Measurements from ENCODE around the gene TOM1L2.
A peak's percentile ranks its signal among the peaks of the same experiment; 100 is the strongest.

TOM1L2 gene

GRCh38 chr17:17843096-17843495 lies 129.1 kb downstream of the TOM1L2 start:
- Histone ChIP-seq H3K4me3 (IDR thresholded peaks at IDR 0.05; ENCODE audit: insufficient read depth, low read depth, low read length) (no peak overlapping the region), H4K20me1 (ENCODE audit: insufficient read depth) (no peaks in the 10 kb centered on the region), H3K4me2 (no peak overlapping the region), H3K4me1 (ENCODE audit: low read depth, poor library complexity, severe bottlenecking) (peaks cover 30% of the 10 kb centered on the region), H3K27me3 (ENCODE audit: insufficient read depth, low read depth) (no peaks in the 10 kb centered on the region), H3K79me2 (ENCODE audit: insufficient read depth, low read depth) (no peaks in the 10 kb centered on the region), H3K27ac (no peak overlapping the region), H2AFZ (ENCODE audit: low read depth) (no peak overlapping the region), H3K9ac (no peak overlapping the region), H3K36me3 (ENCODE audit: insufficient read depth) (no peaks in the 10 kb centered on the region)
- TF ChIP-seq CTCF (conservative IDR thresholded peaks at IDR 0.05; ENCODE audit: low read depth, low read length) = no peak

GRCh38 chr17:17842111-17842876 lies 129.9 kb downstream of the TOM1L2 start:
- TF ChIP-seq CTCF (conservative IDR thresholded peaks at IDR 0.05; ENCODE audit: low read depth, low read length) = no peak
- Histone ChIP-seq H3K9ac (no peak overlapping the region), H3K4me2 (no peak overlapping the region), H3K4me3 (IDR thresholded peaks at IDR 0.05; ENCODE audit: insufficient read depth, low read depth, low read length) (no peak overlapping the region), H3K27me3 (ENCODE audit: insufficient read depth, low read depth) (no peaks in the 10 kb centered on the region), H3K36me3 (ENCODE audit: insufficient read depth) (no peaks in the 10 kb centered on the region), H3K4me1 (ENCODE audit: low read depth, poor library complexity, severe bottlenecking) (peaks cover 37% of the 10 kb centered on the region), H3K27ac (no peak overlapping the region), H3K79me2 (ENCODE audit: insufficient read depth, low read depth) (no peaks in the 10 kb centered on the region), H4K20me1 (ENCODE audit: insufficient read depth) (no peaks in the 10 kb centered on the region), H2AFZ (ENCODE audit: low read depth) (no peak overlapping the region)

- H3K4me3 ChIP-seq (IDR thresholded peaks at IDR 0.05; ENCODE audit: insufficient read depth, low read depth, low read length) = no peak overlapping the region
- H3K9ac ChIP-seq = no peak overlapping the region
- H3K27me3 ChIP-seq (ENCODE audit: insufficient read depth, low read depth) = no peaks in the 10 kb centered on the region
- no peak overlapping the region for H3K27ac ChIP-seq
- peaks cover 40% of the 10 kb centered on the region for H3K4me1 ChIP-seq (ENCODE audit: low read depth, poor library complexity, severe bottlenecking)
- no peak for TF ChIP-seq CTCF (conservative IDR thresholded peaks at IDR 0.05; ENCODE audit: low read depth, low read length)
- no peak overlapping the region for H2AFZ ChIP-seq (ENCODE audit: low read depth)
- no peaks in the 10 kb centered on the region for H3K36me3 ChIP-seq (ENCODE audit: insufficient read depth)
- no peaks in the 10 kb centered on the region for H4K20me1 ChIP-seq (ENCODE audit: insufficient read depth)
- no peak overlapping the region for H3K4me2 ChIP-seq
- no peaks in the 10 kb centered on the region for H3K79me2 ChIP-seq (ENCODE audit: insufficient read depth, low read depth)
These were observed 130.6 kb downstream of the TOM1L2 start for GRCh38 chr17:17841601-17842025.

- TF ChIP-seq CTCF (conservative IDR thresholded peaks at IDR 0.05; ENCODE audit: low read depth, low read length) = no peak
- H3K79me2 ChIP-seq (ENCODE audit: insufficient read depth, low read depth) = no peaks in the 10 kb centered on the region
- H3K27ac ChIP-seq = peak overlapping the region; percentile 53; the same call in 1 of the 2 replicates
- H3K4me1 ChIP-seq (ENCODE audit: low read depth, poor library complexity, severe bottlenecking) = peaks cover 40% of the 10 kb centered on the region
- H4K20me1 ChIP-seq (ENCODE audit: insufficient read depth) = no peaks in the 10 kb centered on the region
- no peak overlapping the region; the same call in 1 of the 2 replicates for H3K9ac ChIP-seq
- no peak overlapping the region for H3K4me3 ChIP-seq (IDR thresholded peaks at IDR 0.05; ENCODE audit: insufficient read depth, low read depth, low read length)
- no peak overlapping the region for H2AFZ ChIP-seq (ENCODE audit: low read depth)
- H3K36me3 ChIP-seq (ENCODE audit: insufficient read depth) = no peaks in the 10 kb centered on the region
- 0 out of 2 replicates have a peak overlapping the region, but pooled peaks have one; percentile 25 for H3K4me2 ChIP-seq
- H3K27me3 ChIP-seq (ENCODE audit: insufficient read depth, low read depth) = no peaks in the 10 kb centered on the region
These were observed 131.2 kb downstream of the TOM1L2 start for GRCh38 chr17:17840751-17841591.
